ENCODE data around the gene FUT7. TPM values are rescaled to one million over a fixed set of nuclear protein-coding genes. Genes with fewer than 3 reads are reported as not detected.
A peak's percentile ranks its signal among the peaks of the same experiment; 100 is the strongest.

The FUT7 gene
- total and polyA plus RNA-seq, 2 of the 8 experiments (the other 6 are each of a cell fraction or from before 2014, with no cell fraction given), result not detected

- Histone ChIP-seq H3K18ac (ENCODE audit: extremely low read depth, low read length) (no peak within 1 kb of the TSS), H3K9me3 (ENCODE audit: insufficient read depth in 2 of 2, low read depth in 1 of 2, low read length in 1 of 2) (no peaks in the 10 kb centered on the region), H3K4me2 (ENCODE audit: insufficient read depth in 1 of 2, low read depth in 2 of 2, low read length in 2 of 2) (no peak within 1 kb of the TSS), H2BK120ac (replicated peaks; ENCODE audit: low read depth, low read length) (no peak within 1 kb of the TSS), H3K36me3 (ENCODE audit: control insufficient read depth in 2 of 4, insufficient read depth in 4 of 4, low read length in 3 of 4) (no peaks in the 10 kb centered on the region), H3K56ac (replicated peaks; ENCODE audit: insufficient read length, low read depth, low read length) (no peak within 1 kb of the TSS), H3K23me2 (ENCODE audit: low read depth, low read length) (peaks cover 19% of the 10 kb centered on the region; the same call in 1 of the 2 replicates), H2AK5ac (ENCODE audit: low read depth, low read length) (peak within 1 kb of the TSS; percentile 53), H3K4me3 (ENCODE audit: extremely low read depth in 1 of 4, insufficient read depth in 2 of 4, low read depth in 3 of 4, low read length in 4 of 4) (no peak within 1 kb of the TSS), H4K8ac (ENCODE audit: extremely low read depth, insufficient read depth, low read length) (no peak within 1 kb of the TSS), H2BK12ac (ENCODE audit: low read depth, low read length) (peak within 1 kb of the TSS; percentile 12; the same call in 1 of the 2 replicates), H3K27me3 (replicated peaks in 1 of 4; ENCODE audit: control insufficient read depth in 3 of 4, extremely low read depth in 1 of 4, insufficient read depth in 3 of 4, low read length in 3 of 4) (peaks cover 13 to 34% (median 32%) of the 10 kb centered on the region in 4 experiments), H3K79me2 (ENCODE audit: control insufficient read depth in 1 of 2, insufficient read depth in 2 of 2, low read length in 2 of 2) (no peaks in the 10 kb centered on the region), H3K23ac (ENCODE audit: insufficient read length) (no peak within 1 kb of the TSS), H3K14ac (ENCODE audit: insufficient read length) (no peak within 1 kb of the TSS), H3K79me1 (ENCODE audit: low read depth, low read length) (no peaks in the 10 kb centered on the region), H4K91ac (replicated peaks; ENCODE audit: insufficient read length, low read length) (peak within 1 kb of the TSS; percentile 85), H2BK20ac (ENCODE audit: low read length) (no peak within 1 kb of the TSS), H3K4ac (replicated peaks; ENCODE audit: insufficient read length, low read depth, low read length) (no peak within 1 kb of the TSS), H2BK5ac (ENCODE audit: low read depth, low read length) (no peak within 1 kb of the TSS), H4K5ac (ENCODE audit: insufficient read length, low read depth, low read length) (no peak within 1 kb of the TSS), H4K20me1 (replicated peaks in 1 of 2; ENCODE audit: control insufficient read depth in 1 of 2, insufficient read depth in 2 of 2, low read length in 2 of 2) (peaks cover 0 to 1% of the 10 kb centered on the region in 2 experiments), H2BK15ac (ENCODE audit: low read length) (0 out of 2 replicates have a peak within 1 kb of the TSS, but pooled peaks have one; percentile 20), H3K4me1 (replicated peaks in 1 of 4; ENCODE audit: control insufficient read depth in 3 of 4, insufficient read depth in 4 of 4, low read length in 3 of 4) (peaks cover 0 to 10% (median 5%) of the 10 kb centered on the region in 4 experiments; a peak in 5 of 7 replicates), H3K9ac (replicated peaks in 1 of 4; ENCODE audit: extremely low read depth in 1 of 4, low read depth in 3 of 4, low read length in 3 of 4) (peak within 1 kb of the TSS in 1 of 4 experiments; percentile 19; a peak in 1 of 7 replicates), H3K27ac (ENCODE audit: low read depth, low read length) (no peak within 1 kb of the TSS), H2AFZ (ENCODE audit: low read length) (no peak within 1 kb of the TSS)
- no peak for DNase-seq (ENCODE audit: low read depth in 1 of 2, low spot score in 2 of 2)
- ChIA-PET CTCF (ENCODE audit: partially characterized antibody) (interaction anchor here (0.7 to 3.0 kb wide), 6 partner anchors 9 to 52 kb away, joined by 3 to 18 read pairs (median 4); partner anchors contain the start of genes ABCA2, CLIC3 and PAXX), POLR2A (ENCODE audit: partially characterized antibody) (interaction anchor here (0.7 kb wide), 1 partner anchor 35 kb away, joined by 5 read pairs; no protein-coding TSS in a partner anchor)
- no peak for FAIRE-seq
- 86% methylated on average over 16 of the region's 18 CpGs; no CpG with 5 or more reads in 1 of the 2 experiments for WGBS, 2 experiments (ENCODE audit: extremely low coverage in 1 of 2, insufficient coverage in 1 of 2, insufficient read length in 1 of 2, insufficient replicate concordance in 2 of 2, low coverage in 1 of 2, low lambda C conversion rate in 2 of 2, missing lambda C conversion rate in 1 of 2)
- TF ChIP-seq YY1 (IDR thresholded peaks at IDR 0.05; ENCODE audit: low read depth, low read length), result no peak
- no peak for TF ChIP-seq SUZ12 (IDR thresholded peaks at IDR 0.05; ENCODE audit: low read length)
- no peak for TF ChIP-seq RFX5 (IDR thresholded peaks at IDR 0.05; ENCODE audit: borderline replicate concordance, low read depth, low read length)
- TF ChIP-seq CBX5 (IDR thresholded peaks at IDR 0.05; ENCODE audit: low read depth, low read length), result no peak
- no peak for TF ChIP-seq SP4 (IDR thresholded peaks at IDR 0.05; ENCODE audit: low read length)
- no peak for TF ChIP-seq SIN3A (conservative IDR thresholded peaks at IDR 0.05 in 1 of 2, IDR thresholded peaks at IDR 0.05 in 1 of 2; ENCODE audit: low read depth in 1 of 2, low read length in 2 of 2)
- no peak for TF ChIP-seq SIX5 (IDR thresholded peaks at IDR 0.05; ENCODE audit: low read depth, low read length)
- no peak for TF ChIP-seq NANOG (IDR thresholded peaks at IDR 0.05; ENCODE audit: insufficient read depth, low read depth, low read length, poor library complexity, severe bottlenecking)
- no peak for TF ChIP-seq ZNF274 (IDR thresholded peaks at IDR 0.05; ENCODE audit: borderline replicate concordance, extremely low read depth, low read length)
- no peak for TF ChIP-seq GTF2F1 (IDR thresholded peaks at IDR 0.05; ENCODE audit: borderline replicate concordance, low read depth, low read length)
- TF ChIP-seq CHD2 (IDR thresholded peaks at IDR 0.05; ENCODE audit: low read length), result no peak
- no peak for TF ChIP-seq SIRT6 (IDR thresholded peaks at IDR 0.05; ENCODE audit: low read length)
- TF ChIP-seq TEAD4 (IDR thresholded peaks at IDR 0.05; ENCODE audit: low read depth, low read length), result no peak
Measured at GRCh38 chr9:136982232-136983051, 49.4 kb downstream of the FUT7 start, which contains the start of gene LCNL1. LCNL1 (plus strand) TSS chr9:136982993; CDS start chr9:136983587, 594 bp downstream.
